IMR-90 (cell line): ENCODE measurements around the gene SETDB1. TPM values are rescaled to one million over a fixed set of nuclear protein-coding genes. Genes with fewer than 3 reads are reported as not detected.

ENCODE experiments used
- ATAC-seq: fragments of 200-7000 bp; cut with Tn5 transposase; 2 replicates; pipeline ENCODE4 v1.9.1; 2020; ENCODE audit warnings: low read depth, mild to moderate bottlenecking, moderate library complexity
- BruUV-seq: library from RNA; stranded (reverse); fragments of 400-500 nt; replicated peaks from 2 replicates; lab custom pipeline; 2021; lab: Mats Ljungman, UMichigan
- CTCF ChIA-PET: fragments of 300-600 bp; formaldehyde crosslinking; extraction: SDS; loops from one replicate; lab custom pipeline; 2021; ENCODE audit warnings: antibody characterized with exemption; lab: Yijun Ruan, JAX
- POLR2A ChIA-PET: fragments of 300-600 bp; sonication (Branson Sonifier 250); formaldehyde crosslinking; loops from one replicate; lab custom pipeline; 2022; ENCODE audit warnings: antibody characterized with exemption; ENCODE audit not compliant: unreplicated experiment; lab: Charles Lee
- DNase-seq: peaks from one replicate; pipeline ENCODE4 v3.0.0; 2013
- H2AFZ ChIP-seq: replicated peaks from 2 replicates; pipeline ENCODE3; 2013; ENCODE audit warnings: low read length, mild to moderate bottlenecking; ENCODE audit not compliant: poor library complexity
- H2AK5ac ChIP-seq: 2 replicates; pipeline ENCODE4 v1.6.1; 2013; ENCODE audit warnings: low read depth, low read length, inconsistent platforms
- H2AK9ac ChIP-seq: replicated peaks from 2 replicates; pipeline ENCODE3; 2013; ENCODE audit warnings: mild to moderate bottlenecking, low read depth, low read length, moderate library complexity; ENCODE audit not compliant: poor library complexity
- H2BK120ac ChIP-seq: 2 replicates; pipeline ENCODE4 v1.6.1; 2013; ENCODE audit warnings: low read depth, low read length, inconsistent platforms
- H2BK15ac ChIP-seq: 3 replicates; pipeline ENCODE4 v1.6.1; 2013; ENCODE audit warnings: low read depth, low read length, inconsistent platforms
- H2BK20ac ChIP-seq: 2 replicates; pipeline ENCODE4 v1.6.1; 2013; ENCODE audit warnings: low read depth, mild to moderate bottlenecking, inconsistent platforms, low read length, moderate library complexity
- H2BK5ac ChIP-seq: 2 replicates; pipeline ENCODE4 v1.6.1; 2013; ENCODE audit warnings: mild to moderate bottlenecking, low read depth, low read length, inconsistent platforms; ENCODE audit not compliant: poor library complexity, severe bottlenecking
- H3K14ac ChIP-seq: replicated peaks from 2 replicates; pipeline ENCODE4 v1.6.1; 2013; ENCODE audit warnings: low read depth, low read length, inconsistent platforms
- H3K18ac ChIP-seq: 2 replicates; pipeline ENCODE4 v1.6.1; 2013; ENCODE audit warnings: low read depth, low read length, control low read depth
- H3K23ac ChIP-seq: 2 replicates; pipeline ENCODE4 v1.6.1; 2013; ENCODE audit warnings: low read depth, low read length, inconsistent platforms
- H3K27ac ChIP-seq: 2 replicates; pipeline ENCODE4 v1.5.1; 2013; ENCODE audit warnings: mild to moderate bottlenecking, control low read depth, low read length; ENCODE audit not compliant: insufficient read depth
- H3K27me3 ChIP-seq: 2 replicates; pipeline ENCODE4 v1.6.1; 2013; ENCODE audit warnings: low read length; ENCODE audit not compliant: control insufficient read depth, insufficient read depth
- H3K36me3 ChIP-seq: 2 replicates; pipeline ENCODE4 v1.6.1; 2013; ENCODE audit warnings: low read length, mixed read lengths; ENCODE audit not compliant: control insufficient read depth, insufficient read depth
- H3K4ac ChIP-seq: 2 replicates; pipeline ENCODE4 v1.6.1; 2013; ENCODE audit warnings: low read depth, low read length, inconsistent platforms
- H3K4me1 ChIP-seq: 2 replicates; pipeline ENCODE4 v1.6.1; 2013; ENCODE audit warnings: low read length, mixed read lengths; ENCODE audit not compliant: control insufficient read depth, insufficient read depth
- H3K4me2 ChIP-seq: 2 replicates; pipeline ENCODE4 v1.6.1; 2013; ENCODE audit warnings: low read depth, mild to moderate bottlenecking, control low read depth, low read length, moderate library complexity
- H3K4me3 ChIP-seq: 2 replicates; pipeline ENCODE4 v1.5.1; 2013; ENCODE audit warnings: low read depth, mild to moderate bottlenecking, control low read depth, low read length, moderate library complexity; ENCODE audit not compliant: insufficient read depth
- H3K56ac ChIP-seq: 2 replicates; pipeline ENCODE4 v1.6.1; 2013; ENCODE audit warnings: low read length, inconsistent platforms; ENCODE audit not compliant: insufficient read depth; ENCODE audit errors: extremely low read depth
- H3K79me1 ChIP-seq, 2 experiments: 2 replicates each; pipeline ENCODE4 v1.6.1; 2013; ENCODE audit warnings: low read length in 2 of 2, inconsistent platforms in 1 of 2, low read depth in 1 of 2
- H3K9ac ChIP-seq: 2 replicates; pipeline ENCODE4 v1.6.1; 2013; ENCODE audit warnings: low read depth, low read length, control low read depth
- H3K9me1 ChIP-seq: 2 replicates; pipeline ENCODE4 v1.6.1; 2013; ENCODE audit warnings: low read length, inconsistent platforms; ENCODE audit not compliant: insufficient read depth
- H3K9me3 ChIP-seq: 2 replicates; pipeline ENCODE4 v1.6.1; 2013; ENCODE audit warnings: low read length; ENCODE audit not compliant: control insufficient read depth, insufficient read depth
- H4K20me1 ChIP-seq: 2 replicates; pipeline ENCODE4 v1.6.1; 2013; ENCODE audit warnings: low read length, inconsistent platforms; ENCODE audit not compliant: insufficient read depth
- H4K5ac ChIP-seq: 2 replicates; pipeline ENCODE4 v1.6.1; 2013; ENCODE audit warnings: mild to moderate bottlenecking, low read depth, low read length, control low read depth
- H4K8ac ChIP-seq, 2 experiments: 2 replicates each; pipeline ENCODE4 v1.6.1; 2013; ENCODE audit warnings: low read depth in 2 of 2, low read length in 2 of 2, control low read depth in 1 of 2, inconsistent platforms in 1 of 2
- H4K91ac ChIP-seq: 2 replicates; pipeline ENCODE4 v1.6.1; 2013; ENCODE audit warnings: low read depth, low read length, inconsistent platforms; ENCODE audit not compliant: insufficient read depth
- BHLHE40 ChIP-seq: fragments of 150-350 bp; IDR thresholded peaks from 2 replicates; pipeline ENCODE4 v1.6.1; 2016; ENCODE audit warnings: mild to moderate bottlenecking, low read depth, low read length
- CEBPB ChIP-seq: IDR thresholded peaks from 2 replicates; pipeline ENCODE4 v1.6.1; 2012; ENCODE audit warnings: low read depth, low read length, improper control_type of control experiment
- CHD1 ChIP-seq: IDR thresholded peaks from 2 replicates; pipeline ENCODE4 v1.6.1; 2012; ENCODE audit warnings: low read depth, low read length, improper control_type of control experiment
- CTCF ChIP-seq: conservative IDR thresholded peaks from 2 replicates; pipeline ENCODE4 v1.5.1; 2012; ENCODE audit warnings: mild to moderate bottlenecking, low read depth, low read length, improper control_type of control experiment
- ELK1 ChIP-seq: fragments of 150-350 bp; IDR thresholded peaks from 2 replicates; pipeline ENCODE4 v1.6.1; 2016; ENCODE audit warnings: low read depth, mild to moderate bottlenecking, low read length, moderate library complexity, borderline replicate concordance
- FOS ChIP-seq: fragments of 150-350 bp; IDR thresholded peaks from 2 replicates; pipeline ENCODE4 v1.6.1; 2016; ENCODE audit warnings: low read depth, low read length
- MAFK ChIP-seq: IDR thresholded peaks from 2 replicates; pipeline ENCODE4 v1.6.1; 2012; ENCODE audit warnings: low read depth, low read length, improper control_type of control experiment
- MAZ ChIP-seq: IDR thresholded peaks from 2 replicates; pipeline ENCODE4 v1.6.1; 2012; ENCODE audit warnings: low read depth, mild to moderate bottlenecking, low read length, improper control_type of control experiment, moderate library complexity, borderline replicate concordance
- MXI1 ChIP-seq: IDR thresholded peaks from 2 replicates; pipeline ENCODE4 v1.6.1; 2012; ENCODE audit warnings: low read depth, mild to moderate bottlenecking, low read length, moderate library complexity, borderline replicate concordance
- NFE2L2 ChIP-seq: fragments of 150-350 bp; IDR thresholded peaks from 2 replicates; pipeline ENCODE4 v1.6.1; 2016; ENCODE audit warnings: low read depth, mild to moderate bottlenecking, low read length
- POLR2A ChIP-seq: IDR thresholded peaks from 2 replicates; pipeline ENCODE4 v1.6.1; 2012; ENCODE audit warnings: mild to moderate bottlenecking, low read depth, low read length
- RAD21 ChIP-seq: IDR thresholded peaks from 2 replicates; pipeline ENCODE4 v1.6.1; 2012; ENCODE audit warnings: low read length, improper control_type of control experiment
- RCOR1 ChIP-seq: IDR thresholded peaks from 2 replicates; pipeline ENCODE4 v1.6.1; 2012; ENCODE audit warnings: mild to moderate bottlenecking, low read length, improper control_type of control experiment; ENCODE audit not compliant: insufficient replicate concordance
- RFX5 ChIP-seq: IDR thresholded peaks from 2 replicates; pipeline ENCODE4 v1.8.0; 2012; ENCODE audit warnings: low read depth, mild to moderate bottlenecking, low read length, moderate library complexity
- SMC3 ChIP-seq: fragments of 150-350 bp; IDR thresholded peaks from 2 replicates; pipeline ENCODE4 v1.6.1; 2016; ENCODE audit warnings: low read depth, mild to moderate bottlenecking, antibody characterized with exemption, low read length, moderate library complexity
- USF2 ChIP-seq: fragments of 150-350 bp; IDR thresholded peaks from 2 replicates; pipeline ENCODE4 v1.6.1; 2017; ENCODE audit warnings: mild to moderate bottlenecking, antibody characterized with exemption, low read length, low read depth
- WGBS, 2 experiments: methylation state at CpG; one replicate each; pipeline versions ENCODE4 v1.1.5 to v1.1.7; 2013; ENCODE audit warnings: missing lambda C conversion rate in 2 of 2; ENCODE audit not compliant: insufficient read length in 1 of 2; ENCODE audit errors: extremely low coverage in 2 of 2; 5-methylcytosine and 5-hydroxymethylcytosine counted together
- dilution Hi-C: fragments of 300-500 bp; cut with HindIII; formaldehyde crosslinking; loops from one replicate; pipeline ENCODE4 v1.14.3; 2018; ENCODE audit warnings: low sequenced_read_pairs; ENCODE audit not compliant: unreplicated experiment
- in situ Hi-C: fragments of 300-500 bp; cut with MboI; formaldehyde crosslinking; loops from 3 replicates; pipeline ENCODE4 v1.14.3; 2019; ENCODE audit warnings: low sequenced_read_pairs, inconsistent platforms, mixed read lengths
- intact Hi-C: fragments of 100-400 bp; cut with micrococcal nuclease; formaldehyde crosslinking; loops from 2 replicates; pipeline ENCODE4 v1.10.0; 2022
- polyA plus RNA-seq, 3 experiments: library from polyadenylated mRNA; depleted of rRNA; stranded (reverse); fragments of >200 nt; gene quantifications; 2 replicates each; pipeline ENCODE4 v1.2.3, GENCODE V29; 2012; ENCODE audit warnings: low replicate concordance in 1 of 3
- total RNA-seq: library from RNA; depleted of rRNA; stranded (reverse); fragments of >200 nt; gene quantifications from 2 replicates; pipeline ENCODE4 v1.2.3, GENCODE V29; 2012

Gene SETDB1
- total and polyA plus RNA-seq, 2 of the 4 experiments (the other 2 are of a cell fraction): 18.7 to 22.9 TPM

GRCh38 chr1:150961756-150962155 lies 35.6 kb downstream of the SETDB1 start:
- Histone ChIP-seq H3K23ac (no peak overlapping the region), H3K9me1 (peaks cover 3% of the 10 kb centered on the region; the same call in 1 of the 2 replicates), H3K4me3 (no peak overlapping the region), H2AFZ (no peak overlapping the region), H3K18ac (no peak overlapping the region), H2BK20ac (no peak overlapping the region), H3K4me2 (no peak overlapping the region), H3K27me3 (no peaks in the 10 kb centered on the region), H3K4ac (no peak overlapping the region), H2BK5ac (no peak overlapping the region), H4K8ac (no peak overlapping the region), H4K91ac (no peak overlapping the region), H2AK9ac (no peak overlapping the region), H3K4me1 (no peaks in the 10 kb centered on the region), H3K9ac (no peak overlapping the region), H3K79me1 (peaks cover 9 to 27% of the 10 kb centered on the region in 2 experiments), H2BK120ac (no peak overlapping the region), H4K5ac (no peak overlapping the region), H3K36me3 (peaks cover 73% of the 10 kb centered on the region), H4K20me1 (peaks cover 12% of the 10 kb centered on the region; the same call in 1 of the 2 replicates), H3K14ac (no peak overlapping the region), H3K27ac (no peak overlapping the region), H2AK5ac (no peak overlapping the region), H2BK15ac (no peak overlapping the region), H3K56ac (no peak overlapping the region), H3K9me3 (no peaks in the 10 kb centered on the region)
- ATAC-seq (no peak), DNase-seq (no peak)
- no TSS peak for BruUV-seq
- TF ChIP-seq RAD21: no peak
- TF ChIP-seq POLR2A: no peak
- TF ChIP-seq NFE2L2: no peak
- no peak for TF ChIP-seq CEBPB
- no peak for TF ChIP-seq MAZ
- no peak for TF ChIP-seq BHLHE40
- no peak for TF ChIP-seq SMC3
- no peak for TF ChIP-seq MAFK
- TF ChIP-seq ELK1: no peak
- TF ChIP-seq MXI1: no peak
- no peak for TF ChIP-seq FOS
- no peak for TF ChIP-seq RFX5
- TF ChIP-seq CTCF: no peak
- TF ChIP-seq RCOR1: no peak
- TF ChIP-seq USF2: no peak
- no peak for TF ChIP-seq CHD1
- CTCF ChIA-PET: no interaction called here
- dilution Hi-C loops: no loop called here
- intact Hi-C loops: no loop called here
- in situ Hi-C loops: no loop called here
- no CpG with 5 or more reads among the region's 4 CpGs for WGBS, 2 experiments
- POLR2A ChIA-PET: no interaction called here
